Posterior vena cava (tissue), 2 donors: ENCODE measurements around the gene FRY. TPM values are rescaled to one million over a fixed set of nuclear protein-coding genes. Genes with fewer than 3 reads are reported as not detected.

ENCODE experiments used
- DNase-seq: peaks from one replicate; pipeline ENCODE4 v3.0.0-alpha.2; 2020; ENCODE audit warnings: low spot score
- intact Hi-C, 2 donors: fragments of 100-400 bp; cut with DNase I; formaldehyde crosslinking; loops; one replicate each; pipeline versions ENCODE4 v1.14.1 to v1.14.2; 2022 to 2023
- total RNA-seq, 2 donors: library from RNA; stranded (reverse); fragmentation: NEBNext Ultra II Directional; extraction: Animal tissue kit (Norgen Biotek cat#: 25700); gene quantifications; one replicate each; pipeline ENCODE4 v1.2.1, GENCODE V29; 2021
- donor health status: DM: yes; HTN: yes; CAD: no.
- donor health status: DM: yes; HTN: yes; CAD: no.

FRY gene
- total RNA-seq, 2 donors from 2014 or later: 97.1 to 207 TPM

DNA sequence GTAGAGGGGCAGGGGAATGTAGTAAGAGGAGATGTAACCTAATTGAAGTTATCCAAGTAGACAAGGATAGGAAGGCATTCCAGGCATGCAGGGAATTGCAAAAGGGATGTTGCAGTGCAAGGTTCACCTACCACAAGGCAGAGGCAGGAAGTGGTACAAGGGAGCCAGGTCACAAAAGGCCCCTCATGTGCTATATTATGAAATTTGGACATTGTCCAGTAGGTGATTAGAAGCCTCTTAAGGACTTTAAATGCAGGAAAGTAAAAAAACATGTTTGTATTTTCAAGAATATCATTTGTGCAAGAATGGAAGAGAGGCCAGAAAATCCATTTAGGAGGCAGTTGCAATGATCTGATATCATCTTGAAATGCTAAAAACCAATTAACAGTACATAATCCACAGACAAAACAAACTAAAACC lies 111.4 kb downstream of the FRY start:
- no peak for DNase-seq
- intact Hi-C loops: loop anchor here in 1 of 2 donors (10.0 kb wide), 1 partner anchor 108 kb away; the partner anchor contains the start of gene FRY

DNA sequence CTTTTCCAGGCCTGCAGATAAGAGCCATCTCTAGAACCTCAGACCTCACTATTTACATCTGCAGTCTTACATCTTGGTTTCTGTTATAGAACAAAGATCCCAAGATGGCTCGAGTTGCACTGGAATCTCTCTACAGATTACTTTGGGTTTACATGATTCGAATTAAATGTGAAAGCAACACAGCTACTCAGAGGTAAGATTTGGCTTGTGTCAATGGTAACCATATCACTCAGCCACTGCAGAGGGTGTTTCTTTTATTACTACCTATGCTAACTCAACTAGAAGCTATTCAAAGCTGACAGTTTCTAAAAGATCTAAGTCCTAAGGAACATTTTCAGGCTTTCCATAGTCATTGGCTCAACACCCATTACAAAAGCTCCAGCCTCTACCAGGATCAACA lies 115.6 kb downstream of the FRY start:
- DNase-seq: no peak
- intact Hi-C loops: loop anchor here in 1 of 2 donors (10.0 kb wide), 1 partner anchor 112 kb away; the partner anchor contains the start of gene FRY

DNA sequence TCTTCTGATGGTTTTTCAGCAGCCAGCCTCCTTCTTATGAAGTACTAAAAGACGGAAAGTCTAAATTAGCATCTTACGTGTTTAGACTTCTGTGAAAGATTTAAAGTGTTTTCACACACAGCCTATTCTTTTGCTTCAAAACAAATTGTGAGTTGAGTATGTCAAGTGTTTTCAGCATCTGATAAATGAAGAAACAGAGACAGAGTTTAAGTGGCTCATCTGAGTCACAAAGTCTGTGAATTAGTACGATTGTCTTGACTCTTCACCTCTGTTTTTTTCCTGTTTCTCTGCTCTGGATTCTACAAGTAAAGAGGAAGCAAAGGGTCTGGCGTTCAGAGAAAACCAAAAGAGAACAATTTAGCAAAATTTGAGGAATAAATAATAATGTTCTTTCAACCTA lies 116.4 kb downstream of the FRY start:
- intact Hi-C loops: loop anchor here in 1 of 2 donors (10.0 kb wide), 1 partner anchor 113 kb away; the partner anchor contains the start of gene FRY
- no peak for DNase-seq

DNA sequence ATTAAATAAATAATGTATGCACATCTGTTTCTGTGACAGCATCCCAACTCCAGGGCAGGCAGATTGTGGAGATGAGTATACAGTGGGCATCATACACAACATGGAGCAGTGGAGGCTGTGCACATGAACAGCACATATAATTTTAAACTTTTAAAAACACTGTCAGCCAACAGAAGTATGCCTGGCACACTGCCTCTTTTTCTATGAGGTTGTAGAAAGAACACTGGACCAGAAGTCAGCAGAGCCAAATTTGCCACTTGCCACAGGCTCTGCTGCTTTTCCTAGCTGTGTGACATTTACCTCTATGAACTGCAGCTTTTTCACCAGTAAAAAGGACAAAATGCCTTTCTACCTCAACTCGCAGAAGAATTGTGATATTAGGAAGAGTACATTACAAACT lies 118.7 kb downstream of the FRY start:
- no peak for DNase-seq
- intact Hi-C loops: no loop called here

DNA sequence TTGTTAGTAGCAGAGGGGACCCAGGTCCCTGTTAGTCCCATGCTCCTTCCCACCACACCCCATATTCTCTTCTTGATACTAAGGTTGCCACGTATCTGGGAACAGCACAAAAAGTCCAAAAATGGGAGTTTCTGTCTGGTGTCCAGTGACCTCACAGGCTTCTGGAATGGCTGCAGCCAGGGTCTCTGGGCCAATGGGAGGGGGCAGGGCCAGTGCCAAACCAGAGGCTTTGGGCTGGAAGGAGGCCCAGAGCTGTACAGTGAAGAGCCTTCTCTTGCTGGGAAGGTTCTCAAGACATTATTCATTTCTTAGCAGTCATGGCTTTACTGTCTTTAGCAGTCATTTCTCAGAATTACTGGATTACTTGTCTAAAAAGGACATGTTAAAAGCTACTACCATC lies 119.2 kb downstream of the FRY start:
- intact Hi-C loops: no loop called here
- peak; percentile 95 for DNase-seq

DNA sequence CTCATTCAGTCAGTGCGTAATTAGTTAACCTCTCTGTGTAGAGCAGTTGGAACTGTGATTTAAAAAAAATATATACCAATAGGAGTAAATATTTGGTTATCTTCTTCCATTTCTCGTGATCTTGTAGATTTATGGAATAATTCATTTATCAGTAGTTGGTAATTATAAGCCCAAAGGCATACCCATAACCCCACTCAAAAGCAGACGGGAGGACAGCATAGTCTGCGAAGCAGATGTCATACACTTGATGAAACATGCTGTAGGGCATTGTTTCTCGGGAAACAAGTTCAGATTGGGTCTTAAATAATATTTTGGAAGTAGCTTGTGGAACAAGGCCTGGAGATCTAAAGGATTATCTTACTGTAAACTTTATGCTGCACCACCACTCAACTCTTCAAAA lies 119.7 kb downstream of the FRY start:
- intact Hi-C loops: no loop called here
- DNase-seq: no peak

DNA sequence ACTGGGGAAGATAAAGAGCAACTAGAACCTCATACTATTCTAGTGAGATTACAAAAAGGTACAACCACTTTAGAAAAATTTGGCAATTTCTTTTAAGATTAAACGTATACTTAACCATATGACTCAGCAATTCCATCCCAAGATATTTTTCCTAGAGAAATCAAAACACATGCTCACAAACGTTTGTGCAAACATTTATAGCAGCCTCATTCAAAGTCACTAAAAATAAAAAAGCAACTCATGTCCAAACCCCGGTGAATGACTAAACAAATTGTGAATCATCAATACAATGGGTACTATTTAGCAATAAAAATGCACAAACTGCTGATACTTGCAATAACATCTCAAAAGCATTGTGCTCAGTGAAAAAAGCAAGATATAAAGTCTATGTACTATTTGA lies 121.5 kb downstream of the FRY start:
- intact Hi-C loops: loop anchor here in 1 of 2 donors (2.0 kb wide), 1 partner anchor 50 kb away; no protein-coding TSS in a partner anchor
- no peak for DNase-seq

DNA sequence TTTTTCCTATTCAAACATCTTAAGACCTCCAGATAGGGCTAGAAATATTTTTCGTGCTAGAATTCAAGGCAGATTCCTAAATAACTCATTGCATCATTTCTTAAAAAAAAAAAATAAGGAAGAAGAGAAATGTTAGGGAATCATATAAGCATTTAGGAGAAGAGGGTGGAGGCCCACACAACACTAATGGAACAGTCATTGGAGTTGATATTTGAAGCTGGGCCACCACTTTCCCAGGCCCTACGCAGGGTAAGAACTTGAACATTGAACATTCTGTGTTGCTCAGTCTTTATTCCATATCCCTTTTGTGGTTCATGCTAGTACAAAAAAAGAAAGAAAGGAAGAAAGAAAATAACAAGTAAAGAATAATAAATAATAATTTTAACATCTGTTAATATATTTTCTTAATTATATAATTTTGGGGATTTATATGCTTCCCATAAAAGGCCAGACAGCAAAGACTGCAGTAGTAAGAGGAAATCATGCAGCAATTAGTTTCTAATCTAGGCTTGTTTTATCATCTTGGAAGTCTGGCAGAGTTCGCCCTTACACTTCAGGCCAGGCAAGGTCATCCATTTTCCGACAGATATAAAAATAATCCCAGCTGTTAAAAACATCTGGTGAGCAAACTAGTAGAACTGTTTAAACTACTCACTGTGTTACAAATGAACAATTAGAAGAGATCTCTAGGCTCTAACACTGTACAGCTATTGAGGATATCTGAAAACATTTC lies 127.7 kb downstream of the FRY start:
- DNase-seq: no peak
- intact Hi-C loops: no loop called here

DNA sequence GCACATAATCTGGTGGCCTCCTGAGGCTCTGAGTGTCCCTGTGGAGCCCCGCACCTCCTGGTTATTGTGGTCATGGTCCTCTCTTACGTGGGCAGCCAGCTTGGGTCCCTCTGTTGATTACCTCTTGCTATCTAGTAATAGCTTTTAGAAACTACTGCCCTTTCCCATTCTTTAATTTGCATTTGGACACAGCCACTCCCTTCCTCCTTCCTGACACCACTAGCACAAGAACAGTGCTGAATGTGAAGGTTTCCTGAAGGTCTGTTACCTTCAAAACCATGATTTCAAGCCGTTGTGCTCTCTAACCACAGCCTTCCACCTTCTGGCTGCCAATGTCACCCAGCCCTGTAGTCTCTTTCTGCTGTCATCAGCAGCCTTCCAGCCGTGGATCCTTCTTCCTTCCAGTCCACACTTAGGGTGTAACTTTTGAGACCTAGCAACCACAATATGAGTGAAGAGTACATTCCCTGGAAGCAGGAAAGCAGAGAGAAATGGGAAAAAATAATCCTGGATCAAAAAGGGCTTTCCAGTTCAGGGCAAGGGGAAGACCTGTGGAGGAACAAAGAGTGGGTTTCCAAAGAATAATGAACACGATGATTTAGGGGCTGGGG lies 130.9 kb downstream of the FRY start:
- intact Hi-C loops: no loop called here
- no peak for DNase-seq

DNA sequence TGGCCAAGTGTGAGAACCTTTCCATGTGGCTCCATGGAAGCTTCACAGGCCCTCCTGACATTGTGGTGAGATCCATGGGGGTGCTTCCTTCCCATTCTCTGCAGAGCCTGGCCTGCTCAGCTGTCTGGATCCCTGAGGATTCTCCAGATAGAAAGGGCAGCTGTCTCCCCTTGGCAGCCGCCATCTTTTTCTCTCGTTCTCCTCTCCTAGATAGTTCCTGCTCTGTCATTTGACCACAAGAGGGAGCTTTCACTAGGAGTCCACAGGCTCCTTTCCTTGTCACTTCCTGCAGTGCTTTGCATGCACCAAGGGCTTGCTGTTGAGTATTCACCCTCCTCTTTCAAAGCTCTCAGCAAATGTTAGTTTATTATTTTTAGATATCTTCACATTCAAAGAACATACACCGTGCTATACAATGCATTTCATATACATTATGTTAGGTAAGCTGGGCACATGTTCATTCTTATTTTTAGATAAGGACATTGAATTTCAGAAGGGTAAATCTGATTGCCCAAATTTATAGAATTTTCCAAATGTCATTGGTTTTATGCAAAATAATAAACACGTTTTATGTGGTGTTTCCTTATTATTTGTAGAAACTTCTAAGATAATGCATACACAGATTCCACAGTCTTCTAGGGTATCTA lies 133.2 kb downstream of the FRY start:
- intact Hi-C loops: no loop called here

DNA sequence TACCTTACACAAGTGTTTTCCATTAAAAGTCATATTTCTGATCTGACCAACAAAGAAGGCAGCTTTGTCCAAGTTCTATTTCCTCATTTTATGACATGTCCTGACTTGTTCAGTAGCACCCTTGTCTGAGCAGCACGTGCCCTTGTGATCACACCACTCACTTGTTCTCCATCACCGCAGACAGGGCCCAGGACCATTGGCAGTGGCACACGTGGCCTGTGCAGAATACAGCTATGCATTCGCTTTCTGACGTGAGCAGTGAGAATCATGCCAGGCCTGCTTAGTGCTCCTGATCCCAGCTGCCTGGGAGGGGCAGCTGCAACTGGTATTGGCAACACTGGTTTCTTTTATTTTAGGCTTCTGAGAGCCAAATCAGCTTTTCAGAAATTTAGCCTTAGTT lies 134.2 kb downstream of the FRY start:
- DNase-seq: no peak
- intact Hi-C loops: no loop called here

More for the DNA sequence above, 133.2 kb downstream of the FRY start:
- DNase-seq: no peak

DNA sequence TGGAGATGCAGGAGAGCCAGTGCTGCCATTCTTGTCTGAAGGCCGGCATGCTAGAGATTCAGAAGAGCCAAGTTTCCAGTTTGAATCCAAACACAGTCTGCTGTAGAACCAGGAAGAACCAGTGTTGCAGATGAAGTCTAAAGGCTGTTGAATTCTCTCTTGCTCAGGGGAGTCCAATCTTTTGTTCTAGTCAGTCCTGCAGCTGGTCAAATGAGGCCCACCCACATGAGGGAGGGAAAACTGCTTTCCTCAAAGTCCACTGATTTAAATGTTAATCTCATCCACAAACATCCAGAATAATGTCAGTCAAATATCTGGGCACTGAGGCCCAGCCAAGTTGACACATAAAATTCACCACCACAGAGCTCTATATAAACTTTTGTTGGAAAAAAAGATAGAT lies 136.6 kb downstream of the FRY start:
- no peak for DNase-seq
- intact Hi-C loops: no loop called here

DNA sequence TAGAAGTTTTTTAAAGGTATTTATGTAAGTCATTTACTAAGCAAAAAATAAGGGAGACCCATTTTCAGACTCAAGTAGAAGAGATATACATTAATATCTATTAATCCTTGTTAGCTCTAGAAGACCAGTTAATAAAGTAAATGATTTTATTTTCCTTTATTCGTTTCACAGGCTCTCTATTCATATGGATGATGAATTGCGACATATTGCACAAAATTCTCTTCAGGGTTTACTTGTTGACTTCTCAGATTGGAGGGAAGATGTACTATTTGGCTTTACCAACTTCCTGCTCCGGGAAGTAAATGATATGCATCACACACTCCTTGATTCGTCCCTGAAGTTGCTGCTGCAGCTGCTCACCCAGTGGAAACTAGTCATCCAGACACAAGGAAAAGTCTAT lies 139.3 kb downstream of the FRY start:
- no peak for DNase-seq
- intact Hi-C loops: no loop called here

DNA sequence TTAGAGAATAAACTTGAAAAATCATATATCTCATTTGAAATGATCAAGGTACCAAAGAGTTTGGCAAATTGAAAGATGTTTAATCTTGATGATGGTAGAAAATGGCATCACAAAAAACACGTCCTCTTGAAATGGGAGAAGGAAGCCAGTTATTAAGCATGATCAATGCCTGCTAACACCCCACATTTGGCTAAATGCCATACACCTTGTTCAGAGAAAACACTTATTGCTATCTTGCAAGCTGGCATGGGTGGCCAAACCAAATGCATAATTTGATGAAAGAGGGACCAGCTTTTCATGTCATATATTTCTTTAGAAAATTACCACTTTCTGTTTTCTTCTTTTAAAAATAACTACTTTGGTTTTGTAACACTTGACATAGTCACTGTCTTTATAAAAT lies 142.3 kb downstream of the FRY start:
- DNase-seq: no peak
- intact Hi-C loops: no loop called here

DNA sequence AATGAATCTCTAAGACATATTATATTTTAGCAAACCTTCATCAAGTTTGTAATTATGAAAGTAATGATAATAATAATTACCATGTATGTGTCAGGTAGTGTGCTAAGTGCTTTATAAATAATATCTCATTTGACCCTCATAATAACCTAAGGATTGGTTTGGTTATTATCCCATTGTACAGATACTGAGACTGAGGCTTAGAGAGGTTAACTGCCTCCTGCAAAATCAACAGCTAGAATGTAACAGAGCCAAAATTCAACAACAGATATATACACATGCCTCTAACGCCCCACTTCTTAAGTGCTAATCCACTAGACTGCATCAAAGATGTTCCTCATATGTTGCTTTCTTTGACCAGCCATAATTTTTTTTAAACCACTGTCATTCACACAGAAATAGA lies 142.8 kb downstream of the FRY start:
- intact Hi-C loops: no loop called here
- no peak for DNase-seq

DNA sequence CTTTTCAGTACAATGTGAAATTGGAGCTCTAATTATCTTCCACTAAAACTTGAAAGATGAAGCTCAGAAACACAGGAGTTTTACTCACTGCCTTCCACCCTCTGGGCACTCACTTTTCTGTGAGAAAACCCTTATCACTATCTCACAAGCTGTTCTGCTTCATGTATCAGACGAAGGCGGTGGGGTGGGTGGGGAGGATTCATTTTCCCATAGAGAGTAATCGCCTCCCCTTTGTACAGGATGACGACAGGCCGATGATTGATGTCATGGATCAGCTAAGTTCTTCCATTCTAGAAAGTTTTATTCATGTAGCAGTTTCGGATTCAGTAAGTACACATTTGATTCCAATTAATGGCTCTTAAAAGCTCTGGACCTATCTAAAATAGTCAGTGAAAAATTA lies 143.7 kb downstream of the FRY start:
- intact Hi-C loops: no loop called here

DNA sequence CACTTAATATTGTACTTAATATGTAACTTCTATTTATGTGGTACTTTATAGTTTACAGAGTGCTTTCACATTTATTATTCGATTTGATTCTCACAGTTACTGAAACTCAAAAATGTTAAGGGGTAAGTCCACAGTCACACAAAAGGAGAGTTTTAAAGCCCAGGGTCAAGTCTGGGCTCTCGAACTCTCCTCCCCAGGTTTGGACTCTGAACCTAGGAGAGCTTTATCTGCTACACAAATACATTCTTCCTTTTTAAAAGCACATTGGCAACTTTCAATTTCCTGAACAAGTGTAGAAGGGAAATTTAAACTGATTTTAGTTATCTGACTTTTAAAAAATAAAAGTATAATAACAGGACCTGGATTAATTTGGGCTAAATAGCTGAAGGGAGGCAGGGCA lies 144.4 kb downstream of the FRY start:
- intact Hi-C loops: no loop called here
- no peak for DNase-seq

More for the DNA sequence above, 143.7 kb downstream of the FRY start:
- DNase-seq: no peak

DNA sequence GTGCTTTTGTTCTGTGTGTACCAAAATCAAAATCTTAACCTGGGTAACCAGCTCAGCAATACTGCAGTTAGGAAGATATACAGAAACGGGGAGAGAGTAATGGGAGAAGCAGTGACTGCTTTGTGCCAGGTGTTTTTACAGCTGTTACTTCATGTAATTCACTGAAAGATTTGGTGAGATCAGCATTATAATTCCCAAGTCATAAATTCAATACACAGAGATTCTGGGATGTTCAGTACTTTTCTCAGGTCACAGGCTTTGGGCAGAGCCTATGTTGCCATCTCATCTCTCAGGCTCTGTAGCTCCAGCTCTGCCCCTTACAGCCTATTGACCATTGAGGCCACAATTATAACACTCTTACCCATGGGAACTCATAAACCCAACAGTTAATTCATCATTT lies 145.1 kb downstream of the FRY start:
- intact Hi-C loops: no loop called here
- DNase-seq: no peak

DNA sequence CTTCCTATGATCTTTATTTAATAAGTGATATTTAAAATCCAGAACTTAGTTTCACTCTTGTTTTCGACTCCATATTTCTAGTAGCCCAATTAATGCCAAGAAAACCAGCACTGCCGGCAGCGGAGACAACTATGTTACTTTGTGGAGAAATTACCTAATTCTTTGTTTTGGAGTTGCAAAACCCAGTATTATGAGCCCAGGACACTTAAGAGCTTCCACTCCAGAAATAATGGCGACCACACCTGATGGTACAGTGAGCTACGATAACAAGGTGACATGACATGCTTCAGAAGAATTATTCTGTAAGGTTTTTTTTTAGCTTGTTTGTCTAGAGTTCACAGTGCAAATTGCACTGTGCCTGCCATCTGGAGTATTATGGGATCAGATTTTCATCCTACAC lies 147.2 kb downstream of the FRY start:
- no peak for DNase-seq
- intact Hi-C loops: no loop called here

DNA sequence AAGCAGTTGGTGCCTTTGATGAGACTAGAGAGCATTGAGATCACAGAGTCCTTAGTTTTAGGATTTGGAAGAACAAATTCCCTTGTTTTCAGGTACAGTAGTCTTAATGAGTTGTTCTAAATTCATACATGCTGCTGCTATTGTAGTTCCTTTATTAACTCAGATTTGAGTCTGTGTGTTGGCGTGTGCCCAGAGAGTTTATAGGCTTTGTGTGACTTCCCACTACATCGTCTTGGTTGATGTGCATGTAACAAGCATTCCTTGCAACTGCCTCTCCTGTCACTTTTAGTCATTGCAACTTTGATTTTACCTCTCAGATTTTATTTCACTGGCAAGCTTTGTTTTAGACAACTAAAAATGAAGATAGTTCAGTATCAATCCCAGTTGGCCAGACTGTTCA lies 148.1 kb downstream of the FRY start:
- intact Hi-C loops: no loop called here
- DNase-seq: no peak

DNA sequence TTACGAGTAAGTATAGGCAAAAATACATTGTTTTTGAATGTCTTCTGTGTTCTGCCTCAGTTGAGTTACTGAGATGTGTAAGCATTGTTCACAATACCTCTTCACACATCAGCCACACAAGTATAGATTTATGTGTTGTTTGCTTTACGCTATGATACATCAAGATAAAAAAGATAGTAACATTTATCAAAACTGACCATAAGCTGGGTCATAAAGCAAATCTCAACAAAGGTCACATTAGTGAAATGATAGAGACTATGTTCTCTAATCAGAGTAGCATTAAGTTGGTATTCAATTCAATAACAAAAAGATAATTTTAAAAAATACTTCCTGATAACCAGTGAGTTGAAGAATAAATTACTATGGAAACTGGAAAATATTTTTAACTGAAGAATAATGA lies 156.1 kb downstream of the FRY start:
- intact Hi-C loops: no loop called here
- no peak for DNase-seq
